ENCODE measurements around the gene FJX1. TPM values are rescaled to one million over a fixed set of nuclear protein-coding genes. Genes with fewer than 3 reads are reported as not detected.

FJX1 gene
- 3.9 TPM for total RNA-seq

GRCh38 chr11:35617687-35618496 is at the start of gene FJX1:
Gene FJX1, plus strand, starts transcription at chr11:35618460. Its CDS starts 177 bp downstream, at chr11:35618637.
- peak; percentile 75 for DNase-seq (ENCODE audit: low spot score)
- ATAC-seq = peak; percentile 69
- intact Hi-C loops (cut with DNase I) = loop anchor here (10.0 kb wide), 1 partner anchor 647 kb away; no protein-coding TSS in a partner anchor

GRCh38 chr11:35571696-35572095 is 46.6 kb upstream of the FJX1 start:
- no peak for DNase-seq (ENCODE audit: low spot score)
- intact Hi-C loops (cut with DNase I) = no loop called here
- no peak for ATAC-seq

- intact Hi-C loops (cut with DNase I) = no loop called here
- ATAC-seq (peak; percentile 96), DNase-seq (ENCODE audit: low spot score) (no peak)
Observed at GRCh38 chr11:35579557-35580396, 38.5 kb upstream of the FJX1 start.

GRCh38 chr11:35580397-35580781 is 37.9 kb upstream of the FJX1 start:
- DNase-seq (ENCODE audit: low spot score) = no peak
- intact Hi-C loops (cut with DNase I) = no loop called here

GRCh38 chr11:35582033-35582432 is 36.2 kb upstream of the FJX1 start:
- intact Hi-C loops (cut with DNase I) = no loop called here
- DNase-seq (ENCODE audit: low spot score) (no peak), ATAC-seq (no peak)

More at GRCh38 chr11:35580397-35580781, 37.9 kb upstream of the FJX1 start:
- no peak for ATAC-seq

GRCh38 chr11:35583126-35583525 is 35.1 kb upstream of the FJX1 start:
- intact Hi-C loops (cut with DNase I) = no loop called here
- DNase-seq (ENCODE audit: low spot score) (no peak), ATAC-seq (peak; percentile 51)

GRCh38 chr11:35583843-35584242 is 34.4 kb upstream of the FJX1 start:
- ATAC-seq (no peak), DNase-seq (ENCODE audit: low spot score) (no peak)
- intact Hi-C loops (cut with DNase I) = no loop called here

GRCh38 chr11:35584321-35584720 is 33.9 kb upstream of the FJX1 start:
- DNase-seq (ENCODE audit: low spot score) (no peak), ATAC-seq (no peak)
- intact Hi-C loops (cut with DNase I) = no loop called here

- ATAC-seq (no peak), DNase-seq (ENCODE audit: low spot score) (no peak)
- intact Hi-C loops (cut with DNase I) = no loop called here
Observed at GRCh38 chr11:35585416-35585815, 32.8 kb upstream of the FJX1 start.

GRCh38 chr11:35586222-35586621 is 32.0 kb upstream of the FJX1 start:
- intact Hi-C loops (cut with DNase I) = no loop called here
- peak; percentile 74 for ATAC-seq
- DNase-seq (ENCODE audit: low spot score) = no peak

GRCh38 chr11:35587972-35588371 is 30.3 kb upstream of the FJX1 start:
- DNase-seq (ENCODE audit: low spot score) (no peak), ATAC-seq (no peak)
- intact Hi-C loops (cut with DNase I) = no loop called here

GRCh38 chr11:35588627-35589026 is 29.6 kb upstream of the FJX1 start:
- DNase-seq (ENCODE audit: low spot score) = no peak
- intact Hi-C loops (cut with DNase I) = no loop called here
- no peak for ATAC-seq

- no peak for DNase-seq (ENCODE audit: low spot score)
- no peak for ATAC-seq
- intact Hi-C loops (cut with DNase I) = no loop called here
Observed at GRCh38 chr11:35589281-35589680, 29.0 kb upstream of the FJX1 start.

GRCh38 chr11:35590412-35590811 is 27.8 kb upstream of the FJX1 start:
- intact Hi-C loops (cut with DNase I) = no loop called here
- DNase-seq (ENCODE audit: low spot score) (no peak), ATAC-seq (no peak)

- DNase-seq (ENCODE audit: low spot score) (no peak), ATAC-seq (peak; percentile 72)
- intact Hi-C loops (cut with DNase I) = no loop called here
Observed at GRCh38 chr11:35593143-35593542, 25.1 kb upstream of the FJX1 start.

- intact Hi-C loops (cut with DNase I) = no loop called here
- DNase-seq (ENCODE audit: low spot score) = no peak
- no peak for ATAC-seq
Observed at GRCh38 chr11:35594680-35595079, 23.6 kb upstream of the FJX1 start.

- ATAC-seq = no peak
- intact Hi-C loops (cut with DNase I) = no loop called here
Observed at GRCh38 chr11:35598254-35599125, 19.8 kb upstream of the FJX1 start.

GRCh38 chr11:35600331-35600838 is 17.9 kb upstream of the FJX1 start:
- DNase-seq (ENCODE audit: low spot score) = no peak
- intact Hi-C loops (cut with DNase I) = no loop called here
- ATAC-seq = peak; percentile 72

More at GRCh38 chr11:35598254-35599125, 19.8 kb upstream of the FJX1 start:
- DNase-seq (ENCODE audit: low spot score) = no peak

Data from sciatic nerve (tissue), 2 donors.